WERI-Rb-1 (cell line): ENCODE measurements around the gene SAMHD1.
A peak's percentile ranks its signal among the peaks of the same experiment; 100 is the strongest.
"Not testable (repeated sequence)": the region's sequence is repeated elsewhere in the genome, so short reads cannot be mapped to it uniquely, and the experiment has no call there.

Experiments
- DNase-seq: peaks from one replicate; pipeline ENCODE4 v3.0.0-alpha.2; 2020
- H3K27ac ChIP-seq: fragments of 250-450 bp; sonication (Bioruptor Pico); 2 replicates; pipeline ENCODE4 v1.5.1; 2020; ENCODE audit warnings: mild to moderate bottlenecking, moderate library complexity
- H3K27me3 ChIP-seq: fragments of 250-450 bp; sonication (Bioruptor Pico); 2 replicates; pipeline ENCODE4 v1.5.1; 2021; ENCODE audit warnings: mild to moderate bottlenecking, low read depth, moderate library complexity; ENCODE audit not compliant: insufficient read depth, severe bottlenecking
- H3K36me3 ChIP-seq: fragments of 250-450 bp; sonication (Bioruptor Pico); 2 replicates; pipeline ENCODE4 v1.5.1; 2020; ENCODE audit warnings: mild to moderate bottlenecking, moderate library complexity
- H3K4me3 ChIP-seq: 2 replicates; pipeline ENCODE4 v1.5.1; 2011; ENCODE audit warnings: low read depth, mild to moderate bottlenecking, control low read depth, low read length
- H3K9me3 ChIP-seq: fragments of 250-450 bp; sonication (Bioruptor Pico); 2 replicates; pipeline ENCODE4 v1.5.1; 2021; ENCODE audit warnings: mild to moderate bottlenecking, moderate library complexity; ENCODE audit not compliant: severe bottlenecking
- CTCF ChIP-seq: IDR thresholded peaks from 2 replicates; pipeline ENCODE4 v1.5.1; 2011; ENCODE audit warnings: low read depth, mild to moderate bottlenecking, control low read depth, inconsistent platforms, low read length

SAMHD1 gene

GRCh38 chr20:36916199-36916598 lies 35.3 kb downstream of the SAMHD1 start:
- H3K9me3 ChIP-seq = no peaks in the 10 kb centered on the region
- no peak for TF ChIP-seq CTCF
- no peak for DNase-seq
- no peak overlapping the region for H3K4me3 ChIP-seq
- H3K36me3 ChIP-seq = peaks cover 19% of the 10 kb centered on the region
- H3K27me3 ChIP-seq = no peaks in the 10 kb centered on the region
- H3K27ac ChIP-seq = no peak overlapping the region

GRCh38 chr20:36908603-36909002 lies 42.9 kb downstream of the SAMHD1 start:
- DNase-seq = no peak
- no peaks in the 10 kb centered on the region for H3K27me3 ChIP-seq
- H3K9me3 ChIP-seq = no peaks in the 10 kb centered on the region
- TF ChIP-seq CTCF = no peak
- no peak overlapping the region for H3K27ac ChIP-seq
- H3K36me3 ChIP-seq = peaks cover 17% of the 10 kb centered on the region
- H3K4me3 ChIP-seq = no peak overlapping the region

- H3K27ac ChIP-seq, H3K9me3 ChIP-seq: not testable (repeated sequence)
Observed at GRCh38 chr20:36906086-36906485, 45.4 kb downstream of the SAMHD1 start.

GRCh38 chr20:36905566-36905965 lies 45.9 kb downstream of the SAMHD1 start:
- not testable (repeated sequence) for H3K9me3 ChIP-seq, DNase-seq, H3K27ac ChIP-seq, H3K27me3 ChIP-seq, H3K4me3 ChIP-seq
- H3K36me3 ChIP-seq = peaks cover 11% of the 10 kb centered on the region

More at GRCh38 chr20:36906086-36906485, 45.4 kb downstream of the SAMHD1 start:
- H3K36me3 ChIP-seq = peaks cover 11% of the 10 kb centered on the region
- not testable (repeated sequence) for H3K4me3 ChIP-seq, H3K27me3 ChIP-seq, DNase-seq

- no peak for TF ChIP-seq CTCF
- Histone ChIP-seq H3K36me3 (peaks cover 11% of the 10 kb centered on the region), H3K9me3 (no peaks in the 10 kb centered on the region)
Observed at GRCh38 chr20:36904690-36905089, 46.8 kb downstream of the SAMHD1 start.

GRCh38 chr20:36895036-36895435 lies 56.5 kb downstream of the SAMHD1 start:
- H3K36me3 ChIP-seq = peaks cover 3% of the 10 kb centered on the region

More at GRCh38 chr20:36904690-36905089, 46.8 kb downstream of the SAMHD1 start:
- H3K27ac ChIP-seq = no peak overlapping the region
- no peak for DNase-seq
- no peak overlapping the region for H3K4me3 ChIP-seq
- H3K27me3 ChIP-seq = no peaks in the 10 kb centered on the region

More at GRCh38 chr20:36895036-36895435, 56.5 kb downstream of the SAMHD1 start:
- Histone ChIP-seq H3K27ac (no peak overlapping the region), H3K9me3 (no peaks in the 10 kb centered on the region), H3K4me3 (no peak overlapping the region), H3K27me3 (no peaks in the 10 kb centered on the region)
- DNase-seq = peak; percentile 15
- no peak for TF ChIP-seq CTCF
